Epithelial cell of esophagus (primary cell): ENCODE results near the gene HEMGN.

Experiments used
- DNase-seq: peaks from one replicate; pipeline ENCODE4 v3.0.0; 2010; ENCODE audit warnings: low read depth
- H3K4me3 ChIP-seq: 2 replicates; pipeline ENCODE4 v1.5.1; 2011; ENCODE audit warnings: mild to moderate bottlenecking, low read length, control low read depth
- CTCF ChIP-seq: IDR thresholded peaks from 2 replicates; pipeline ENCODE4 v1.5.1; 2011; ENCODE audit warnings: low read depth, mild to moderate bottlenecking, low read length, control low read depth, inconsistent platforms; ENCODE audit not compliant: insufficient read depth; ENCODE audit errors: missing control alignments

The HEMGN gene

GRCh38 chr9:97975376-97975775 lies 37.4 kb upstream of the HEMGN start:
- TF ChIP-seq CTCF = no peak
- DNase-seq = no peak

DNA sequence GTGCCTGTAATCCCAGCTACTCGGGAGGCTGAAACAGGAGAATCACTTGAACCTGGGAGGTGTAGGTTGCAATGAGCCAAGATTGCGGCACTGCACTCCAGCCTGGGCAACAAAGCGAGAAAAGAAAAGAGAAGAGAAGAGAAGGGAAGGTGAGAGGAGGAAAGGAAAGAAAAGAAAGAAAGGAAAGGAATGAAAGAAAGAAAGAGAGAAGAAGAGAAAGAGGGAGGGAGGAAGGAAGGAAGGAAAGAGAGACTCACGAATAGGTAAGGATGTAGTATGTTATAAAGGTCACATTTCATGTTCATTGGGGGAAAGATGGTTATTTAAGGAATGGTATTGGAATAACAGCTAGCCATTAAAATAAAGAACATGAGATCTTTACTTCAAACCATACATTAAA lies 34.8 kb upstream of the HEMGN start:
- no peak for TF ChIP-seq CTCF

More at GRCh38 chr9:97975376-97975775, 37.4 kb upstream of the HEMGN start:
- no peak overlapping the region for H3K4me3 ChIP-seq

DNA sequence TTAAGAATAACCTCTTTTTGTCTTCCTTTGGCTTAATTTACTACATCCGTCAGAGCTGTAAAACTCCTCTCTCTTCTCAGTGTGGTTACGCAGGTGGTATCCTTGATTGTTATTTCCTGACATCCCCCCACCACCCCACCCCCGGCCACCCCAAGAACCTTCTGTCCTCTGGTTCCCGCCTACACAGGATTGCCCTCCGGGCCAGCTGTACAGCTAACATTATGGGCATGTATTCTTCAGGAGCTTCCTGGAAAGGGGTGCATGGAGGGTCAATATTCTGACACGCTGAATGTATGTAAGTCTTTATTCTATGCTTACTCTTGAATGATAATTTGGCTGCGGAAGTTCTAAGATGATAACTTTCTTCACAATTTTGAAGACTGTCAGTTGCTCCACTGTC lies 32.2 kb upstream of the HEMGN start:
- TF ChIP-seq CTCF = no peak
- no peak for DNase-seq
- no peak overlapping the region for H3K4me3 ChIP-seq

More for the DNA sequence above, 34.8 kb upstream of the HEMGN start:
- DNase-seq = no peak
- no peak overlapping the region for H3K4me3 ChIP-seq

- no peak for DNase-seq
- no peak overlapping the region for H3K4me3 ChIP-seq
- TF ChIP-seq CTCF = no peak
Measured at GRCh38 chr9:97969014-97969413, 31.0 kb upstream of the HEMGN start.

- DNase-seq = peak; percentile 44
- TF ChIP-seq CTCF = no peak
- H3K4me3 ChIP-seq = no peak overlapping the region
Measured at GRCh38 chr9:97966493-97966892, 28.5 kb upstream of the HEMGN start.

DNA sequence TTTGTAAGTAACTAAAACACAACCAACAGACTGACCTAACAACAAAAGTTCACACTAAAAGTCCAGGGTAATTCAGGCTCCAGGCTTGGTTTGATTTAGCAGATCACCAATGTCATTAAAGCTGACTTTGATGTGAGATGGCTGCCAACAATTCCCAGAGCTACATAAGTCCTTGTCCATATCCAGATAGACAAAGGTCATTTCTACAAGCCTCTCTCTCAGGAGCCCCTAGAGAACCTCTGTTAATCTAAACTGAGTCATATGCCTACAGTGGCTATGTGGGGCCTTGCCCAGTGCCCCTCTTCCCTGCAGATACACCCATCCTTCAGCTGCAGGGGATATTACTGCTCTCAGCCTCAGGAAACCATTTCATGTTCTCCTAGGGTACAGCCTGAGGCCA lies 26.9 kb upstream of the HEMGN start:
- no peak for DNase-seq
- H3K4me3 ChIP-seq = no peak overlapping the region
- TF ChIP-seq CTCF = no peak

DNA sequence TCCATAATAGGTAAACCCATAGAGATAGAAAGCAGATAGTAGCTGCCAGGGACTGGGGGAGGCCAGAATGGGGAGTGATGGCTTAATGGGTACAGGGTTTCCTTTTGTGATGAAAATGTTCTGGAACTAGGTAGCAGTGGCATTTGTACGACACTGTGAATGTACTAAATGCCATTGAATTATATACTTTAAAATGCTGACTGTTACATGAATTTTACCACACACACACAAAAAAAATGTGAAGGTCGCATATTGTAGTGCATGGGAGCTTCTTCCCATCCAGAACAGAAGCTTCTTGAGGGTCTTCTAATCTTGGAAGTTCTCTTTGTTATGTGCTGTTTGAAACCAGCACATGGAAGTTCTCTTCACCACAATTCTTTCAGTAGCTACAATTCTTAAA lies 25.3 kb upstream of the HEMGN start:
- no peak for TF ChIP-seq CTCF
- no peak overlapping the region for H3K4me3 ChIP-seq
- no peak for DNase-seq
